ENCODE data around the gene DCTN1.

DCTN1 gene

DNA sequence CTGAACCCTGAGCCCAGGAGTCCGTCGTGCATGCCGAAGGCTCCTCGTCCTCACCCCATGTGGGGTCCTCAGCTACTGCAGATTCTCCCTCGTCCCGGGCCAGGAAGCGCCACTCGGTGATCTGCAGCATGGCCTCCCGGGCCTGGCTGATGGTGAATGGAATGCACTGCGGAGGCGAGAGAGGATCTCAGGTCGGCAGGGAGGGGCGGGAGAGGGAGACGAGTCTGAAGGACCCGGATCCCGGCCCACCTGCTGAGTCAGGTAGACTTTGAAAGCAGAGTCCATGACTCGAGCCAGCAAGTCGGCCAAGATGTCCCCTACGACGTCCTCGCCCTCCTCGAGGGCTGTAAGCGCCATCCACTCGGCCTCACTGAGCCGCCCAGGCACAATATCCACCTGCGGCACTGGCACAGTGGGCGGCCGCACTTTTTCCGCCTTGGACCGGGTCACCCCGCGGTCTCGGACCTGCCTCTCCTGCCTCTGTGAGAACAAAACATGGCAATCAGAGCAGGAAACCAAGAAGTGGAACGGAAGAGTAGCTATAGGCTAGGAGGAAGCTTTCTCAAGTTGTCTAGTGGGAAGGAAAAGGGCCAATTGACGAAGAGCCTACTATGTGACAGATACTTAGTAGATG is 35.8 kb upstream of the DCTN1 start:
- peak; percentile 51 for DNase-seq (ENCODE audit: extremely low read depth, insufficient read length)
- TF ChIP-seq, protein P1, sequence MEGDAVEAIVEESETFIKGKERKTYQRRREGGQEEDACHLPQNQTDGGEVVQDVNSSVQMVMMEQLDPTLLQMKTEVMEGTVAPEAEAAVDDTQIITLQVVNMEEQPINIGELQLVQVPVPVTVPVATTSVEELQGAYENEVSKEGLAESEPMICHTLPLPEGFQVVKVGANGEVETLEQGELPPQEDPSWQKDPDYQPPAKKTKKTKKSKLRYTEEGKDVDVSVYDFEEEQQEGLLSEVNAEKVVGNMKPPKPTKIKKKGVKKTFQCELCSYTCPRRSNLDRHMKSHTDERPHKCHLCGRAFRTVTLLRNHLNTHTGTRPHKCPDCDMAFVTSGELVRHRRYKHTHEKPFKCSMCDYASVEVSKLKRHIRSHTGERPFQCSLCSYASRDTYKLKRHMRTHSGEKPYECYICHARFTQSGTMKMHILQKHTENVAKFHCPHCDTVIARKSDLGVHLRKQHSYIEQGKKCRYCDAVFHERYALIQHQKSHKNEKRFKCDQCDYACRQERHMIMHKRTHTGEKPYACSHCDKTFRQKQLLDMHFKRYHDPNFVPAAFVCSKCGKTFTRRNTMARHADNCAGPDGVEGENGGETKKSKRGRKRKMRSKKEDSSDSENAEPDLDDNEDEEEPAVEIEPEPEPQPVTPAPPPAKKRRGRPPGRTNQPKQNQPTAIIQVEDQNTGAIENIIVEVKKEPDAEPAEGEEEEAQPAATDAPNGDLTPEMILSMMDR (IDR thresholded peaks at IDR 0.05; ENCODE audit: insufficient read depth, low read length, poor library complexity, severe bottlenecking): no peak
- Histone ChIP-seq H3K27me3 (replicated peaks; ENCODE audit: control insufficient read depth, insufficient read depth, low read length) (no peaks in the 10 kb centered on the region), H3K36me3 (ENCODE audit: control insufficient read depth, insufficient read depth, low read length) (no peaks in the 10 kb centered on the region), H3K4me3 (replicated peaks; ENCODE audit: low read depth, low read length) (peak overlapping the region; percentile 0; the same call in 1 of the 2 replicates)

DNA sequence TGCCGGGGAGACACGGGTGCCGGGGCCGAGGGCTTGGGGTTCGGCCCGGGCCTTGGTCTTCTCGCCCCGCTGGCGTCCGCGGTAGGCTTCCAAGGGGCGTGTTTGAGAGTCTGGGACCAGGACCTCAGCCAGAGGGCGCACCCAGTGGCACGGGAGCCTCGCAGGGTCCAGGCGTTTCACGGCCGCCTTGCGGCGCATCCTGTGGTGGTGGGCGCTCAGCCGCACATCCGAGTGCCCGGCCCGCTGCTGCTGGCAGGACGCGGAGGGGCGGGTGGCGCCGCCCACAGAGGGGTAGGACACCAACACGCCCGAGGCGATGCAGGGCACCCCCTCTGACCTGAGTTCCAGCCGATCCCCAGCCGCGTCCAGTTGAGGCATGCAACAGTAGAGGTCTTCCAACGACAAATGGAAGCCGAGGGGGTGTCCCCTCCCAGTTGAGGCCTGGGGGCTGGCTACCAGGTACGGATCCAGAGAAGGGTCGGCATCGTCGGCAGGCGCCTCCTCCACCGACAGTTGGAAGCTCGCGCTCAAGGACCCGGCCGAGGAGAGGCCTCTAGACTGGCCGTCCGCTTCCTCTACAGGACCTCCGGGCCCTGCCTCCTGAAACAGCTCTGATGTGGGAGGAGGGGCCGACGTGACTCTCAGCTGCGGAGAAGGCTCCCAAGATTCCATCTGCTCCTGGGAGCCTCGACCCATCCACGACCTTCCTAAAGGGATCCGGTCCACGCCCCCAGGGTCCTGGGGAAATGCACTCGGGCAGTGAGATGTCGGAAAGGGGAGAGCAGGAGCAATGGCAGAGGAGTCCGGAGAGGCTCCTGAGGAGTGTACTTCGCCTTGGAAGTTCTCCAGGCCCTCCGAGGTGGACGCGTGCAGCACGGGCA is 35.0 kb upstream of the DCTN1 start:
- Histone ChIP-seq H3K36me3 (ENCODE audit: control insufficient read depth, insufficient read depth, low read length) (no peaks in the 10 kb centered on the region), H3K27me3 (replicated peaks; ENCODE audit: control insufficient read depth, insufficient read depth, low read length) (no peaks in the 10 kb centered on the region), H3K4me3 (replicated peaks; ENCODE audit: low read depth, low read length) (peak overlapping the region; percentile 44; the same call in 1 of the 2 replicates)
- DNase-seq (ENCODE audit: extremely low read depth, insufficient read length): peak; percentile 66
- TF ChIP-seq, protein P1 (IDR thresholded peaks at IDR 0.05; ENCODE audit: insufficient read depth, low read length, poor library complexity, severe bottlenecking): peak; percentile 17

DNA sequence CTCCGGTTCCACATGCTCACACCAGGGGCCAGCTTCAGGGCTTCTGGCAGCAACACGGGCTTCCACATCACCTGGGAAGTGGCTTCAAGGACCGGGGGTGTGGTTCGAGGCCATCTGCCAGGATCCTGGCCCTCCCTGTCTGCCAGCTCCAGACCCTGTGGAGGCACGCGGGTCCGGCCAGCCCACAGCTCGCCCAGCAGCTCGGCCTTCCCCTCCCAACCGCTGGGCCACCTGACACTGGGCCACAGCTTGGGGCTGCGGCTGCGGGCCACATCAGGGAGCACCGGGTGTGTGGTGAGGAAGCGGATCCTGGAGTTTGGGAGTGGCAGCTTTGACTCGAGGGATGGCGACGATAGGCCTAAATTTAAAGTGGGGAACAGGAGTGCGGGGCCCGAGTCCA is 34.3 kb upstream of the DCTN1 start:
- Histone ChIP-seq H3K27me3 (replicated peaks; ENCODE audit: control insufficient read depth, insufficient read depth, low read length) (no peaks in the 10 kb centered on the region), H3K4me3 (replicated peaks; ENCODE audit: low read depth, low read length) (no peak overlapping the region), H3K36me3 (ENCODE audit: control insufficient read depth, insufficient read depth, low read length) (no peaks in the 10 kb centered on the region)
- TF ChIP-seq, protein P1 (IDR thresholded peaks at IDR 0.05; ENCODE audit: insufficient read depth, low read length, poor library complexity, severe bottlenecking): no peak
- no peak for DNase-seq (ENCODE audit: extremely low read depth, insufficient read length)

DNA sequence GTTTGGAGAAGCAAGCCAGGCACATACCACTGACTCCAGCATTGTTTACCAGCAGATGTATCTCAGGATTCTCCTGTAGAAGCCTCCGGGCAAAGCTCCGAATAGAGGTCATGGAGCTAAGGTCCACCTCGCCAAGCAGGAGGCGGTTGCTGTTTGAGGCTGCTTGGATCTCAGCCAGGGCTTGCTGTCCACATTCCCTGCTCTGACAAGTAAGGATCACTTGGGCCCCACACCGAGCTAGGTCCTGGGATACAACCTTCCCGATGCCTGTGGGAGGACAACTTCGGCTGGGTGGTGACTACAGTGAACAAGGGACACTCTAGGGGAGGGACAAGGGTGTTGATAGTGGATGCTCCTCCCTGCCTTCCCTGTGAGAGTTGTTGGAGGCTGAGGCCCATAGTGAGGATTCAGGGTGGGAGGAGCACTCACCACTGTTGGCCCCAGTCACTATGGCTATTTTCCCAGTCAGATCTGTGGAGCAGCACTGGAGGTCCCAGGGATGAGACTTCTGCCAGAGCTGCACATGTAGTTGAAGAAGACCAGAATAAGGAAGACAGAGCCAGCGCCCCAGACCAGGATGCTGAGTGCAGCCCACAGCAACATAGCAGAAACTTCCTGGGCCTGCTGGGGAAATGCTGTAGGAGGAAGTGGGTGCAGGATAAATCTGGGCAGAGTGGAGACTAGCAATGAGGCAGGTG is 33.0 kb upstream of the DCTN1 start:
- Histone ChIP-seq H3K27me3 (replicated peaks; ENCODE audit: control insufficient read depth, insufficient read depth, low read length) (no peaks in the 10 kb centered on the region), H3K4me3 (replicated peaks; ENCODE audit: low read depth, low read length) (no peak overlapping the region), H3K36me3 (ENCODE audit: control insufficient read depth, insufficient read depth, low read length) (no peaks in the 10 kb centered on the region)
- TF ChIP-seq, protein P1 (IDR thresholded peaks at IDR 0.05; ENCODE audit: insufficient read depth, low read length, poor library complexity, severe bottlenecking): no peak
- no peak for DNase-seq (ENCODE audit: extremely low read depth, insufficient read length)

DNA sequence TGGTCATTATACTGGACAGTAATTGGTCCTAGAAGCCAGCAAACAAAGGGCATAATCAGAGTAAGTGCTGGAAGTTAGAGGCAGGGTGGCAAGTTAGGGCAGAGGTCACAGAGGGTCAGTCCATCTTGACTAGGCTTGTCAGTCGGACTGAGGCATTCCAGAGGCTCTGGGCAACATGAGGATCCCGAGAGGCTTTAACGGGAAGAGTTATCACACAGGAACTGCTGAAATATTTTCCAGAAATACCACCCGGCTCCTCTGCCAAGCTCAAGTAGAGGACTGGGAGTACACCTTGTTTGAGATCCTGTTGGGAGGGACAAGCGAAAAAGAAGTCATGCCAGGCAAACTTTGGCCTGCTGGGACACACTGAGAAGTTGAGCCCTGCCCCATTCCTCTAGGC is 27.6 kb upstream of the DCTN1 start:
- Histone ChIP-seq H3K27me3 (replicated peaks; ENCODE audit: control insufficient read depth, insufficient read depth, low read length) (no peaks in the 10 kb centered on the region), H3K36me3 (ENCODE audit: control insufficient read depth, insufficient read depth, low read length) (no peaks in the 10 kb centered on the region), H3K4me3 (replicated peaks; ENCODE audit: low read depth, low read length) (no peak overlapping the region)
- TF ChIP-seq, protein P1 (IDR thresholded peaks at IDR 0.05; ENCODE audit: insufficient read depth, low read length, poor library complexity, severe bottlenecking): no peak
- no peak for DNase-seq (ENCODE audit: extremely low read depth, insufficient read length)

All from GM06990 (cell line).